Osteoblast (primary cell): ENCODE measurements around the gene RGL3. TPM values are rescaled to one million over a fixed set of nuclear protein-coding genes. Genes with fewer than 3 reads are reported as not detected.

Experiments
- DNase-seq: peaks from one replicate; pipeline ENCODE4 v3.0.0; 2011; ENCODE audit warnings: low spot score, mixed read lengths; ENCODE audit not compliant: insufficient read length; ENCODE audit errors: missing footprints
- H2AFZ ChIP-seq: 2 replicates; pipeline ENCODE4 v1.6.0; 2011; ENCODE audit warnings: mild to moderate bottlenecking, low read length
- H3K27ac ChIP-seq: 2 replicates; pipeline ENCODE4 v1.5.1; 2011; ENCODE audit warnings: mild to moderate bottlenecking, low read depth, low read length, moderate library complexity
- H3K27me3 ChIP-seq: 2 replicates; pipeline ENCODE4 v1.6.0; 2012; ENCODE audit warnings: mild to moderate bottlenecking, control low read depth, inconsistent platforms, low read length, moderate library complexity; ENCODE audit not compliant: insufficient read depth
- H3K36me3 ChIP-seq: 2 replicates; pipeline ENCODE4 v1.5.1; 2011; ENCODE audit warnings: mild to moderate bottlenecking, low read length, control low read depth, moderate library complexity; ENCODE audit not compliant: insufficient read depth
- H3K4me1 ChIP-seq: 2 replicates; pipeline ENCODE4 v1.5.1; 2011; ENCODE audit warnings: mild to moderate bottlenecking, low read length, control low read depth, moderate library complexity; ENCODE audit not compliant: insufficient read depth
- H3K4me2 ChIP-seq: 2 replicates; pipeline ENCODE4 v1.6.0; 2011; ENCODE audit warnings: mild to moderate bottlenecking, low read length; ENCODE audit not compliant: insufficient read depth
- H3K4me3 ChIP-seq: fragments of 200-600 bp; sonication (generic); 3 replicates; pipeline ENCODE4 v1.5.1; 2012; ENCODE audit warnings: mild to moderate bottlenecking, low read length, inconsistent platforms; ENCODE audit not compliant: insufficient read depth
- H3K79me2 ChIP-seq: 2 replicates; pipeline ENCODE4 v1.6.0; 2012; ENCODE audit warnings: mild to moderate bottlenecking, low read length, control low read depth, inconsistent platforms; ENCODE audit not compliant: insufficient read depth
- H3K9me3 ChIP-seq: 2 replicates; pipeline ENCODE4 v1.5.1; 2011; ENCODE audit warnings: low read depth, low read length, control low read depth
- H4K20me1 ChIP-seq: 2 replicates; pipeline ENCODE4 v1.6.0; 2012; ENCODE audit warnings: mild to moderate bottlenecking, low read length, control low read depth; ENCODE audit not compliant: insufficient read depth
- CTCF ChIP-seq: IDR thresholded peaks from 2 replicates; pipeline ENCODE4 v1.5.1; 2011; ENCODE audit warnings: mild to moderate bottlenecking, low read depth, low read length, moderate library complexity; ENCODE audit errors: extremely low read depth
- total RNA-seq: library from RNA; depleted of rRNA; stranded (reverse); fragments of >200 nt; gene quantifications from 2 replicates; pipeline ENCODE4 v1.2.3, GENCODE V29; 2012

Gene RGL3
- total RNA-seq, 1 donor: 0.36 TPM

GRCh38 chr19:11447347-11448262, 28.5 kb upstream of the RGL3 start:
- H3K9me3 ChIP-seq: no peaks in the 10 kb centered on the region
- no peaks in the 10 kb centered on the region for H3K27me3 ChIP-seq
- no peaks in the 10 kb centered on the region for H3K79me2 ChIP-seq
- no peak overlapping the region for H2AFZ ChIP-seq
- no peak overlapping the region for H3K27ac ChIP-seq
- H3K36me3 ChIP-seq: peaks cover 18% of the 10 kb centered on the region
- H3K4me1 ChIP-seq: no peaks in the 10 kb centered on the region
- no peaks in the 10 kb centered on the region for H4K20me1 ChIP-seq
- no peak overlapping the region for H3K4me3 ChIP-seq
- no peak overlapping the region for H3K4me2 ChIP-seq
- no peak for TF ChIP-seq CTCF
- peak; percentile 76 for DNase-seq

GRCh38 chr19:11446652-11447301, 27.7 kb upstream of the RGL3 start:
- H4K20me1 ChIP-seq: no peaks in the 10 kb centered on the region
- H3K4me3 ChIP-seq: no peak overlapping the region
- no peaks in the 10 kb centered on the region for H3K27me3 ChIP-seq
- H3K4me1 ChIP-seq: no peaks in the 10 kb centered on the region
- no peak overlapping the region for H3K4me2 ChIP-seq
- no peak overlapping the region for H3K27ac ChIP-seq
- peaks cover 23% of the 10 kb centered on the region for H3K36me3 ChIP-seq
- TF ChIP-seq CTCF: peak; percentile 73
- H2AFZ ChIP-seq: no peak overlapping the region
- H3K9me3 ChIP-seq: no peaks in the 10 kb centered on the region
- H3K79me2 ChIP-seq: no peaks in the 10 kb centered on the region
- DNase-seq: peak; percentile 98

GRCh38 chr19:11446271-11446651, 27.1 kb upstream of the RGL3 start:
- no peak for TF ChIP-seq CTCF
- Histone ChIP-seq H3K4me1 (no peaks in the 10 kb centered on the region), H3K4me3 (no peak overlapping the region), H3K36me3 (peaks cover 28% of the 10 kb centered on the region), H3K27ac (no peak overlapping the region), H3K79me2 (no peaks in the 10 kb centered on the region), H4K20me1 (no peaks in the 10 kb centered on the region), H3K4me2 (no peak overlapping the region), H2AFZ (no peak overlapping the region), H3K27me3 (no peaks in the 10 kb centered on the region), H3K9me3 (no peaks in the 10 kb centered on the region)
- no peak for DNase-seq

GRCh38 chr19:11445141-11445540, 26.0 kb upstream of the RGL3 start:
- no peaks in the 10 kb centered on the region for H3K79me2 ChIP-seq
- TF ChIP-seq CTCF: no peak
- H3K27me3 ChIP-seq: no peaks in the 10 kb centered on the region
- no peak overlapping the region for H2AFZ ChIP-seq
- H3K4me1 ChIP-seq: no peaks in the 10 kb centered on the region
- H4K20me1 ChIP-seq: no peaks in the 10 kb centered on the region
- H3K36me3 ChIP-seq: peaks cover 37% of the 10 kb centered on the region
- no peaks in the 10 kb centered on the region for H3K9me3 ChIP-seq
- no peak overlapping the region for H3K4me2 ChIP-seq
- H3K27ac ChIP-seq: no peak overlapping the region
- peak; percentile 34 for DNase-seq
- H3K4me3 ChIP-seq: no peak overlapping the region
